ENCODE data around the gene SCD5. TPM values are rescaled to one million over a fixed set of nuclear protein-coding genes. Genes with fewer than 3 reads are reported as not detected.

The SCD5 gene
- total RNA-seq, 1 experiment from 2014 or later: 16.3 TPM

DNA sequence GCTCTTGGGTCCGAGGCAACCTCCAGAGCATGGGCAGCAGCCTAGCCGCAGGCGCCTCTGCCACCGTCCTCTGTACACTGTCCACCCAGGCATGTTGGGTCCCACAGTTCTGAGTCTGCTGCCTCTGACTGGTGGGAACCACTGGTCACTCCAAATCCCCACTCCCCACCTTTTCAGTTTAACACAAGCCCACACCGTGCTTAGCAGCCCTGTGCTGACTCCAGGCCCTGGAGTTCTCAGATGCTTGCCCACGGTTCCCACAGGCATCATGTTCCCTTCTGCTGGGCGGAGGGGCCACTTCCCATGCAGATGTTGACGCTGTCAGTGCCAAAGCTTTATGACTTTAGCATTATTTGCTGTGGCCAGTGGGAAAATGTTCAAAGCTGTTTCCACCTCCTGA is 104.5 kb downstream of the SCD5 start:
- BruUV-seq (replicated peaks): no TSS peak
- no peaks in the 10 kb centered on the region for H3K4me1 Mint-ChIP-seq (ENCODE audit: low read depth, unreplicated experiment)
- TF ChIP-seq, protein P1, sequence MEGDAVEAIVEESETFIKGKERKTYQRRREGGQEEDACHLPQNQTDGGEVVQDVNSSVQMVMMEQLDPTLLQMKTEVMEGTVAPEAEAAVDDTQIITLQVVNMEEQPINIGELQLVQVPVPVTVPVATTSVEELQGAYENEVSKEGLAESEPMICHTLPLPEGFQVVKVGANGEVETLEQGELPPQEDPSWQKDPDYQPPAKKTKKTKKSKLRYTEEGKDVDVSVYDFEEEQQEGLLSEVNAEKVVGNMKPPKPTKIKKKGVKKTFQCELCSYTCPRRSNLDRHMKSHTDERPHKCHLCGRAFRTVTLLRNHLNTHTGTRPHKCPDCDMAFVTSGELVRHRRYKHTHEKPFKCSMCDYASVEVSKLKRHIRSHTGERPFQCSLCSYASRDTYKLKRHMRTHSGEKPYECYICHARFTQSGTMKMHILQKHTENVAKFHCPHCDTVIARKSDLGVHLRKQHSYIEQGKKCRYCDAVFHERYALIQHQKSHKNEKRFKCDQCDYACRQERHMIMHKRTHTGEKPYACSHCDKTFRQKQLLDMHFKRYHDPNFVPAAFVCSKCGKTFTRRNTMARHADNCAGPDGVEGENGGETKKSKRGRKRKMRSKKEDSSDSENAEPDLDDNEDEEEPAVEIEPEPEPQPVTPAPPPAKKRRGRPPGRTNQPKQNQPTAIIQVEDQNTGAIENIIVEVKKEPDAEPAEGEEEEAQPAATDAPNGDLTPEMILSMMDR (IDR thresholded peaks at IDR 0.05; ENCODE audit: unreplicated experiment): no peak
- no peak for DNase-seq
- H3K4me3 Mint-ChIP-seq (ENCODE audit: low read depth, unreplicated experiment): no peak overlapping the region
- CTCF ChIA-PET: no interaction called here
- intact Hi-C loops (cut with micrococcal nuclease; ENCODE audit: unreplicated experiment): no loop called here
- no peaks in the 10 kb centered on the region for H3K9me3 Mint-ChIP-seq (ENCODE audit: low read depth, unreplicated experiment)
- H3K27me3 Mint-ChIP-seq (ENCODE audit: unreplicated experiment): no peaks in the 10 kb centered on the region
- no peaks in the 10 kb centered on the region for H3K36me3 Mint-ChIP-seq (ENCODE audit: insufficient read depth, unreplicated experiment)
- H3K27ac Mint-ChIP-seq (ENCODE audit: unreplicated experiment): no peak overlapping the region

GRCh38 chr4:82692101-82692780 is 106.4 kb downstream of the SCD5 start:
- no TSS peak for BruUV-seq (replicated peaks)
- H3K4me3 Mint-ChIP-seq (ENCODE audit: low read depth, unreplicated experiment): no peak overlapping the region
- H3K27me3 Mint-ChIP-seq (ENCODE audit: unreplicated experiment): no peaks in the 10 kb centered on the region
- H3K9me3 Mint-ChIP-seq (ENCODE audit: low read depth, unreplicated experiment): no peaks in the 10 kb centered on the region
- H3K36me3 Mint-ChIP-seq (ENCODE audit: insufficient read depth, unreplicated experiment): no peaks in the 10 kb centered on the region
- TF ChIP-seq, protein P1 (IDR thresholded peaks at IDR 0.05; ENCODE audit: unreplicated experiment): no peak
- H3K4me1 Mint-ChIP-seq (ENCODE audit: low read depth, unreplicated experiment): no peaks in the 10 kb centered on the region
- intact Hi-C loops (cut with micrococcal nuclease; ENCODE audit: unreplicated experiment): no loop called here
- DNase-seq: no peak
- H3K27ac Mint-ChIP-seq (ENCODE audit: unreplicated experiment): no peak overlapping the region
- CTCF ChIA-PET: no interaction called here

DNA sequence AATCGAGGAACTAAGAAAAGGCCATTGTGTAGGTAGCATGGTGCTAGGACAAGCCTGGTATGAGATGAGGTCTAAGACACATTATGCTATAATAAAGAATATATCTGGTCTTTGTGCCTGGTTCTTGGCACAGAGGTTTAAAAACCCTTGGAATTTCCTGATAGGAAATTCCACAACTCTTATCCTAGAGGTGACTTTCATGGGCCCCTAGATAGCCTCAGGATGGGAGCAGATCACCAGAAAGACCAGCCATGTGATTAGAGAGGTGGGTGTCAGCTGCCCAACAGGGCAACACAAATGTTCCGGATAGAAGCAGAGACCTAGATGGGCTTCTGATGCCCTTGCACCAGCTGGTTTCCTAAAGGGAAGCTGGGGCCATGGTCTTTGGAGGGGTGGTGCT is 107.2 kb downstream of the SCD5 start:
- CTCF ChIA-PET: no interaction called here
- Mint-ChIP-seq H3K9me3 (ENCODE audit: low read depth, unreplicated experiment) (no peaks in the 10 kb centered on the region), H3K27me3 (ENCODE audit: unreplicated experiment) (no peaks in the 10 kb centered on the region), H3K27ac (ENCODE audit: unreplicated experiment) (no peak overlapping the region), H3K4me1 (ENCODE audit: low read depth, unreplicated experiment) (no peaks in the 10 kb centered on the region), H3K36me3 (ENCODE audit: insufficient read depth, unreplicated experiment) (no peaks in the 10 kb centered on the region), H3K4me3 (ENCODE audit: low read depth, unreplicated experiment) (no peak overlapping the region)
- DNase-seq: no peak
- TF ChIP-seq, protein P1 (IDR thresholded peaks at IDR 0.05; ENCODE audit: unreplicated experiment): no peak
- intact Hi-C loops (cut with micrococcal nuclease; ENCODE audit: unreplicated experiment): no loop called here
- BruUV-seq (replicated peaks): no TSS peak

GRCh38 chr4:82688091-82688795 is 110.4 kb downstream of the SCD5 start:
- Mint-ChIP-seq H3K4me1 (ENCODE audit: low read depth, unreplicated experiment) (no peaks in the 10 kb centered on the region), H3K36me3 (ENCODE audit: insufficient read depth, unreplicated experiment) (no peaks in the 10 kb centered on the region), H3K9me3 (ENCODE audit: low read depth, unreplicated experiment) (no peaks in the 10 kb centered on the region), H3K4me3 (ENCODE audit: low read depth, unreplicated experiment) (no peak overlapping the region), H3K27me3 (ENCODE audit: unreplicated experiment) (no peaks in the 10 kb centered on the region), H3K27ac (ENCODE audit: unreplicated experiment) (no peak overlapping the region)
- BruUV-seq (replicated peaks): no TSS peak
- no peak for DNase-seq
- intact Hi-C loops (cut with micrococcal nuclease; ENCODE audit: unreplicated experiment): no loop called here
- CTCF ChIA-PET: no interaction called here
- TF ChIP-seq, protein P1 (IDR thresholded peaks at IDR 0.05; ENCODE audit: unreplicated experiment): no peak
